GM15510 (cell line): ENCODE results near the gene COPS4.

Experiments
- POLR2A ChIP-seq: IDR thresholded peaks from 3 replicates; pipeline ENCODE4 v1.6.1; 2011; ENCODE audit warnings: borderline replicate concordance; ENCODE audit not compliant: insufficient read length; ENCODE audit errors: extremely low read depth

COPS4 gene

GRCh38 chr4:83034630-83035494 is at the start of gene COPS4:
Gene COPS4 (plus strand): TSS chr4:83035183. CDS start chr4:83035225, 42 bp downstream.
- peak; percentile 63 for TF ChIP-seq POLR2A

DNA sequence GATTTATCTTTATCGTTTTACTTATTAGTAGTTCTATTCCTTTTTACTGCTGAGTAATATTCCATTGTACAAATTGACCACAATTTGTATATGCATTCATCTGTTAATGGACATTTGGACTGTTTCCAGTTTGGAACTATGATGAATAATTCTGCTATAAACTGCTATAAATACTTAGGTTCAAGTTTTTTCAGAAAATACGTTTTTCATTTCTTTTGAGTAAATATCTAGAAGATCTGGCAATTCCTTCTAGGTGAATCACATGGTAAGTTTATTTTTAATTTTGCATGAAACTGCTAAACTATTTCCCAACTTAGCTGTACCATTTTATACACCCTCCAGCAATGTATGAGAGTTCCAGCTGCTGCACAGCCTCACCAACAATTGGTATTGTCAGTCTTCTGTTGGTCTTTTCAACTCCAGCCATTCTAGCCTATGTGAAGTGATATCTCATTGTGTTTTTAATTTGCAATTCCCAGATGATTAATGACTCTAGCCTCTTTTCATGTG is 46.6 kb upstream of the COPS4 start:
- no peak for TF ChIP-seq POLR2A

- TF ChIP-seq POLR2A, result no peak
These were observed 45.2 kb upstream of the COPS4 start for GRCh38 chr4:82989575-82990429.

GRCh38 chr4:82994834-82995233 is 40.1 kb upstream of the COPS4 start:
- no peak for TF ChIP-seq POLR2A

DNA sequence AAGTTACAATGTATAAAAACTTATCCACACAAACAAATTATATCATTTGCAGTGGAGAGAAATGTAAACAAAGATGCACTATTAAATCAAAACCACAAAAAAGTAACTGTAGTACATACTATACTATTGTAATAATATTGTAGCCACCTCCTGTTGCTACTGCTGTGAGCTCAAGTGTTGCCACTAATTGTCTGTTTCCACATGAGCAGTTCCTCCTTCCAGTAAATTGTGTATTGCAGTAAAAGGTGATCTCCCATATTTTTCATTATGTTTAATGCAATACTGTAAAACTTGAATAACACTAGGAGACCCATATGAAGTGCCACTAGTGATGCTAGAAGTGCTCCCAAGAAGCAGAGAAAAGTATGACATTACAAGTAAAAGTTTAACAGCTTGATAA is 36.1 kb upstream of the COPS4 start:
- TF ChIP-seq POLR2A, result no peak

- no peak for TF ChIP-seq POLR2A
These were observed 32.7 kb upstream of the COPS4 start for GRCh38 chr4:83002329-83002728.

DNA sequence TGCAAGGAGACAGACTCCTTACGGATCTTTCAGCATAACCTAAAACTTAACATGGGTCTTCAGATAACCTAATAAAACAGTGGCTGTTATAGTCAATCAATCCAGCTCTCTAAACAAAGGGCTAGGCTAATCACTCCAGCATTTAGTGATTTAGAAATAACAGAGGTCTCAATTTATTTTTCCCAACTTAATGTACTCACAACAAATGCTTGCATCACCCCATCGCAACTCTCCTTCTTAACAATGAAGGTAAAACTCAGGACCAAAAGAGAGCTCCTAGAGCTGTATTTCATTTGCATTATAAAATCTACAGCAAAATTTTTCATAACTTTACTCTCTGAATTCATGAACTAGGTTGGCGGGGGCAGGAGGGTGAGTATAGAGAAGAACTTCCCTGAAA is 25.5 kb upstream of the COPS4 start:
- no peak for TF ChIP-seq POLR2A

DNA sequence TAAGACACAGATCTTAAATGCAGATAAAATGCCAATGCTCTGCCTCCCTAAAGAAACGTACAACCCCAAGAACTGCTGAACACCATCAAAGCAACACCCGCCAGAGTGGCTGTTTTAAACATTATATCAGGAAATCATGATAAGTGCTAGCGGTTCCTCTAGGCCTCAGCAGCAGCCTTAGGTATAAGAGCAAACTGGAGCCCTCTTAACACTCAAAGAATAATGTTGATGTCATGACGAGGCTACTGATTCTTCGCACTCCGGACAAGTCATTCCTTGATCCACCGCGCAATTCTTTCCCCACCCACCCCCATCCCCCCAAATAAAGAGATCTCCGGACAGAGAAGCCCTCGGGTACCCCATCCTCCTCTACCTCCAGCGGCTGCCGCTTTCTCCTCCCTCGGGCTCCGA is 24.9 kb upstream of the COPS4 start:
- no peak for TF ChIP-seq POLR2A

DNA sequence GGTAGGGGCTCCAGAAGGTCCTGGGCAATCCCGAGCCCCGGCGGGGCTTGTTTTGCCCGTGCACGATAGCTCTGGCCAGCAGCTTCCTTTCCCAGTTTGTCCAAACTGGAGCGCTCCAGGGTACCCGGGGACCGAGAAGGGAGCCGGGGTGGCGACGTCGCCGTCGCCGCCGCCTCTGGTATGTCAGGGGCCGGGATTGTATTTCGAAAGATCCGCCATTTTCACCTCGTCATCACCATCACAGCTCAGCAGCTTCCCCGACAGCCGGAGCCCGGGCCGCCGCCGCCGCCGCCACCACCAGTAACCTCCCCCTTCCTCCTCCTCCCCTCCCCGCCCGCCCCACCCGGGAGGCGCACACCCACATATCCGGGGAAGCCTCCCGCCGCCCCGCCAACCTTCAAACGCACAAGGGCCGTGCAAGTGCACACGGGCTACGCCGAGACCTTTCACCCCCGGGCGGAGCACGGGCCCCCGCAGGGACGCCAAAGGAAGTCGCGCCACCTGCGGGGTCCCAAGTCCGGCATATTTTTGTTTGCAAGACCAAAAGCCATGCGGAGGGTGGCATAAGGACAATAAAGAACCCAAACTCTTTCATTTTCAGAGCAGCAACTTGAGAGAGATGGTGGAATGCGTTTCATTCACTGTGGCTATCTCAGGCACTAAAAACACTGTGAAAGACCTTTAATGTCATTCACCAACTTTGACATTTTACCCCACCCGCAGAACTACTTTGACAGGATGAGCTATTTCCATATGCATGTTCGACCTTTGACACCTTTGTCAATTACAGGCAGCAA is 24.3 kb upstream of the COPS4 start, which contains the start of gene LIN54:
Gene LIN54 (minus strand): TSS at position 302 of the 797 bp plus-strand sequence. CDS start 25,979 bp downstream, outside the sequence.
- TF ChIP-seq POLR2A, result no peak

- TF ChIP-seq POLR2A, result no peak
These were observed 23.2 kb upstream of the COPS4 start for GRCh38 chr4:83011689-83012199.

- TF ChIP-seq POLR2A, result no peak
These were observed 22.7 kb upstream of the COPS4 start for GRCh38 chr4:83012200-83012686.

- TF ChIP-seq POLR2A, result peak; percentile 64
These were observed 22.1 kb upstream of the COPS4 start for GRCh38 chr4:83012687-83013419.

DNA sequence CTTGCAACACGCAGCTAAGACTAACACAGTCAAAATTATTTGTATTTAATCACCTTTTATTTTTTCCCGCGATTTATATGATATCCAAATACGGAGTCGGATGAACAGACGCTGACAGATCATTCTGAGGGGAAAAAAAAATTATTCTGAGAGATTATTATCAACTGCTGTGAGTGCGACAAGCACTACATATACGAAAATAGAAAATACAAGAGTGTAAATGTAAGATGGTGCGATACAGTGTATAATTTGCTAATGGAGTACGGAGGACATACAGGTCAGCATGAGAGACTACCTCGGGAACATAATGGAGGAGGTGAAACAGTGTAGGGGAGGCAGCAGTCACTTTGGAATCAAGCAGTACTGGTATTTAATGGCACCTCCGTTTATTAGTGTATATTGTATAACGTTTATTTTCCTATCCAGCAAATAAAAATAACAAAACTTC is 21.5 kb upstream of the COPS4 start:
- TF ChIP-seq POLR2A, result no peak
